ENCODE data around the gene NUCB1.

GRCh38 chr19:48926909-48927308, 26.8 kb downstream of the NUCB1 start:
- TF ChIP-seq CTCF (optimal IDR thresholded peaks at IDR 0.05 in 1 of 3, IDR thresholded peaks at IDR 0.05 in 1 of 3, conservative IDR thresholded peaks at IDR 0.05 in 1 of 3; ENCODE audit: extremely low read depth in 1 of 3, insufficient read depth in 2 of 3, low read length in 3 of 3) = no peak
- TF ChIP-seq EZH2 (IDR thresholded peaks at IDR 0.05; ENCODE audit: low read length) = no peak

Measured in keratinocyte (primary cell).